ENCODE measurements around the gene TMPRSS13.

The TMPRSS13 gene

GRCh38 chr11:117911694-117912093, 17.5 kb downstream of the TMPRSS13 start:
- DNase-seq (ENCODE audit: low spot score) = peak; percentile 37

- no peak for DNase-seq (ENCODE audit: low spot score)
Measured at GRCh38 chr11:117910941-117911655, 18.1 kb downstream of the TMPRSS13 start.

- DNase-seq (ENCODE audit: low spot score) = no peak
Measured at GRCh38 chr11:117910525-117910924, 18.7 kb downstream of the TMPRSS13 start.

GRCh38 chr11:117909611-117910382, 19.4 kb downstream of the TMPRSS13 start:
- DNase-seq (ENCODE audit: low spot score) = no peak

GRCh38 chr11:117908959-117909610, 20.1 kb downstream of the TMPRSS13 start:
- DNase-seq (ENCODE audit: low spot score) = no peak

- DNase-seq (ENCODE audit: low spot score) = no peak
Measured at GRCh38 chr11:117908109-117908895, 20.9 kb downstream of the TMPRSS13 start.

GRCh38 chr11:117907276-117908108, 21.7 kb downstream of the TMPRSS13 start:
- DNase-seq (ENCODE audit: low spot score) = peak; percentile 88

GRCh38 chr11:117906710-117907109, 22.5 kb downstream of the TMPRSS13 start:
- DNase-seq (ENCODE audit: low spot score) = no peak

GRCh38 chr11:117906126-117906525, 23.1 kb downstream of the TMPRSS13 start:
- no peak for DNase-seq (ENCODE audit: low spot score)

GRCh38 chr11:117905524-117905923, 23.7 kb downstream of the TMPRSS13 start:
- no peak for DNase-seq (ENCODE audit: low spot score)

- DNase-seq (ENCODE audit: low spot score) = no peak
Measured at GRCh38 chr11:117903505-117904382, 25.5 kb downstream of the TMPRSS13 start.

- no peak for DNase-seq (ENCODE audit: low spot score)
Measured at GRCh38 chr11:117902001-117902845, 27.0 kb downstream of the TMPRSS13 start.

- no peak for DNase-seq (ENCODE audit: low spot score)
Measured at GRCh38 chr11:117901601-117902000, 27.6 kb downstream of the TMPRSS13 start.

GRCh38 chr11:117900720-117901440, 28.3 kb downstream of the TMPRSS13 start:
- no peak for DNase-seq (ENCODE audit: low spot score)

- no peak for DNase-seq (ENCODE audit: low spot score)
Measured at GRCh38 chr11:117900121-117900648, 29.0 kb downstream of the TMPRSS13 start.

GRCh38 chr11:117898059-117898458, 31.1 kb downstream of the TMPRSS13 start:
- DNase-seq (ENCODE audit: low spot score) = no peak

- no peak for DNase-seq (ENCODE audit: low spot score)
Measured at GRCh38 chr11:117892651-117893050, 36.6 kb downstream of the TMPRSS13 start.

GRCh38 chr11:117891362-117891761, 37.8 kb downstream of the TMPRSS13 start:
- DNase-seq (ENCODE audit: low spot score) = no peak

Data from ecto neural progenitor cell (in vitro differentiated cells).